Activated CD4-positive, alpha-beta T cell treated with anti-CD3 and anti-CD28 coated beads, Interleukin-2, amount 50 U/mL, for 16 hours (primary cell): ENCODE measurements around the gene ERAS.

Experiments
- DNase-seq: peaks from one replicate; pipeline ENCODE4 v3.0.0-alpha.2; 2020

Gene ERAS

GRCh38 chrX:48826135-48826875, at the start of gene ERAS:
Gene ERAS, plus strand, starts transcription at chrX:48826513. Its CDS starts 2,611 bp downstream, at chrX:48829124.
- DNase-seq: no peak

GRCh38 chrX:48776818-48777439, 49.4 kb upstream of the ERAS start:
- DNase-seq: no peak

- DNase-seq: no peak
Observed at GRCh38 chrX:48779399-48779798, 46.9 kb upstream of the ERAS start.

- no peak for DNase-seq
Observed at GRCh38 chrX:48781705-48782104, 44.6 kb upstream of the ERAS start.

- DNase-seq: no peak
Observed at GRCh38 chrX:48782216-48782615, 44.1 kb upstream of the ERAS start.

- DNase-seq: no peak
Observed at GRCh38 chrX:48782795-48783194, 43.5 kb upstream of the ERAS start.

GRCh38 chrX:48784726-48785125, 41.6 kb upstream of the ERAS start:
- DNase-seq: no peak

- no peak for DNase-seq
Observed at GRCh38 chrX:48785186-48785539, 41.1 kb upstream of the ERAS start.

GRCh38 chrX:48785540-48786214, 40.6 kb upstream of the ERAS start:
- no peak for DNase-seq

- no peak for DNase-seq
Observed at GRCh38 chrX:48786341-48786800, 39.9 kb upstream of the ERAS start, which contains the start of gene GATA1. Gene GATA1, plus strand, starts transcription at chrX:48786590. Its CDS starts 4,520 bp downstream, at chrX:48791110.

GRCh38 chrX:48786825-48787504, 39.3 kb upstream of the ERAS start:
- no peak for DNase-seq

- DNase-seq: no peak
Observed at GRCh38 chrX:48787505-48788443, 38.5 kb upstream of the ERAS start.

- DNase-seq: no peak
Observed at GRCh38 chrX:48789366-48790220, 36.7 kb upstream of the ERAS start.

- no peak for DNase-seq
Observed at GRCh38 chrX:48790477-48790876, 35.8 kb upstream of the ERAS start.

GRCh38 chrX:48791063-48791820, 35.1 kb upstream of the ERAS start:
- no peak for DNase-seq

- DNase-seq: no peak
Observed at GRCh38 chrX:48792219-48792618, 34.1 kb upstream of the ERAS start.

- no peak for DNase-seq
Observed at GRCh38 chrX:48793935-48794334, 32.4 kb upstream of the ERAS start.

GRCh38 chrX:48794340-48794910, 31.9 kb upstream of the ERAS start:
- no peak for DNase-seq

- DNase-seq: no peak
Observed at GRCh38 chrX:48794911-48795515, 31.3 kb upstream of the ERAS start.

GRCh38 chrX:48798318-48798717, 28.0 kb upstream of the ERAS start:
- DNase-seq: no peak
